HG03342 (cell line): ENCODE measurements around the gene RHOF.

ENCODE experiments used
- ATAC-seq: cut with Tn5 transposase; IDR thresholded peaks from one replicate; pipeline ENCODE4 v1.9.1; 2021; ENCODE audit warnings: mild to moderate bottlenecking, moderate library complexity; ENCODE audit not compliant: unreplicated experiment

The RHOF gene

GRCh38 chr12:121819212-121819949, 25.9 kb upstream of the RHOF start:
- ATAC-seq = no peak

DNA sequence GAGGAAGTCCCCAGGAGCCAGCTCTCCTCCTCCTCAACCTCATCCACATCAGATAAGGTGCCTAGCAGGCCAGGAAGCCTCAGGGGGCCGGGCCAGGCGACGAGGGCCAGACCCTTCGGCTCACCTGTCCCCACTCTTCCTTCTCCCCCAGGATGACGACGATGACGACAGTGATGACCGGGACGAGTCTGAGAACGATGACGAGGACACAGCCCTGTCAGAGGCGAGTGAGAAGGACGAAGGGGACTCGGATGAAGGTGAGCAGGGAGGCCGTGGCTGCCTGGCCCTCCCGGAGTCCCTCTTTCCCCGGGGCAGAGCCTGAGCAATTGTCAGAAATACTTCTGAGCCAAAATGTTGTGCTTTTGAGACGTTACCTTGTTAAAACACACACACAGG, 24.2 kb upstream of the RHOF start:
- ATAC-seq = no peak

DNA sequence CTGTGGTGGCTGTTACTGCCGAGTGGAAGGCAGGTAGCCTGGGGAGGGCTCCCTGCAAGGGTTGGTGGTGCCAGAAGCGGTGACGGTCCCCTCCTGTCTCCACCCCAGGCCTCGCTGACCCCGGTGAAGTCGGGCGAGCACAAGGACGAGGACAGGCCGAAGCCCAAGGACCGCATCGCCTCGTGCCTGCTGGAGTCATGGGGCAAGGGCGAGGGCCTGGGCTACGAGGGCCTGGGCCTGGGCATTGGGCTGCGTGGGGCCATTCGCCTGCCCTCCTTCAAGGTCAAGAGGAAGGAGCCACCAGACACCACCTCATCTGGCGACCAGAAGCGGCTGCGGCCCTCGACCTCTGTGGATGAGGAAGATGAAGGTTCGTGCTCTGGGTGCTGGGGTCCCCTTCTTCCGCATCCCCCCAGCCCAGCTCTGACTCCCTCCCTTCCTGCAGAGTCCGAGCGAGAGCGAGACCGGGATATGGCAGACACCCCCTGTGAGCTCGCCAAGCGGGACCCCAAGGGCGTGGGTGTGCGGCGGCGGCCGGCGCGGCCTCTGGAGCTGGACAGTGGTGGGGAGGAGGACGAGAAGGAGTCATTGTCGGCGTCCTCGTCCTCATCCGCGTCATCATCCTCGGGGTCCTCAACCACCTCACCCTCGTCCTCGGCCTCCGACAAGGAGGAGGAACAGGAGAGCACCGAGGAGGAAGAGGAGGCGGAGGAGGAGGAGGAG, 23.6 kb upstream of the RHOF start:
- ATAC-seq = no peak

DNA sequence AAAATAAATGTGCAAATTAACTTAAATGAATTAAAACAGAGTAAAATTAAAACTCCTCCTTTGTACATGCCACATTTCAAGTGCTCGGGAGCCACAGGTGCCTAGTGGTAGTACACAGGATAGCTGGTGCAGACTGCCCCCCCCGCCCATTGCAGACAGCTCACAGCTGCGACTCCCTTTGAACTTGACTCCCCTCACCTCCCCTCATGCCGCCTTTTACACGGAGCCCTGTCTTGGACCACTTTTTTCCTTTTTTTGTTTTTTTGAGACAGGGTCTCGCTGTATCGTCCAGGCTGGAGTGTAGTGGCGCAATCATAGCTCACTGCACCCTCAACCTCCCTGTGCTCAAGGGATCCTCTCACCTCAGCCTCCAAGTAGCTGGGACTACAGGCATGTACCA, 21.8 kb upstream of the RHOF start:
- ATAC-seq = no peak

GRCh38 chr12:121814429-121815119, 21.1 kb upstream of the RHOF start:
- no peak for ATAC-seq

DNA sequence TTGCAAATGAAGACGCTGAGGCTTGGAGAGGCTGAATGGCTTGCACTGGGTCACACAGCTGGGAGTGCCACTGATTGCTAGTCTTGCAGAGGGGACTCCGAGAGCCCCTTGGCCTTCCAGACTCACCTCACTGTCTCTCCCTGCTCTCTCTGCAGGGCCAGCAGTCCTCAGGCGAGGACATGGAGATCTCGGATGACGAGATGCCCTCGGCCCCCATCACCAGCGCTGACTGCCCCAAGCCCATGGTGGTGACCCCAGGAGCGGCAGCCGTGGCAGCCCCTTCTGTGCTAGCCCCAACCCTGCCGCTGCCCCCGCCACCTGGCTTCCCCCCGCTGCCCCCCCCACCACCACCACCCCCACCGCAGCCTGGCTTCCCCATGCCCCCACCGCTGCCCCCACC, 20.5 kb upstream of the RHOF start:
- ATAC-seq = no peak

DNA sequence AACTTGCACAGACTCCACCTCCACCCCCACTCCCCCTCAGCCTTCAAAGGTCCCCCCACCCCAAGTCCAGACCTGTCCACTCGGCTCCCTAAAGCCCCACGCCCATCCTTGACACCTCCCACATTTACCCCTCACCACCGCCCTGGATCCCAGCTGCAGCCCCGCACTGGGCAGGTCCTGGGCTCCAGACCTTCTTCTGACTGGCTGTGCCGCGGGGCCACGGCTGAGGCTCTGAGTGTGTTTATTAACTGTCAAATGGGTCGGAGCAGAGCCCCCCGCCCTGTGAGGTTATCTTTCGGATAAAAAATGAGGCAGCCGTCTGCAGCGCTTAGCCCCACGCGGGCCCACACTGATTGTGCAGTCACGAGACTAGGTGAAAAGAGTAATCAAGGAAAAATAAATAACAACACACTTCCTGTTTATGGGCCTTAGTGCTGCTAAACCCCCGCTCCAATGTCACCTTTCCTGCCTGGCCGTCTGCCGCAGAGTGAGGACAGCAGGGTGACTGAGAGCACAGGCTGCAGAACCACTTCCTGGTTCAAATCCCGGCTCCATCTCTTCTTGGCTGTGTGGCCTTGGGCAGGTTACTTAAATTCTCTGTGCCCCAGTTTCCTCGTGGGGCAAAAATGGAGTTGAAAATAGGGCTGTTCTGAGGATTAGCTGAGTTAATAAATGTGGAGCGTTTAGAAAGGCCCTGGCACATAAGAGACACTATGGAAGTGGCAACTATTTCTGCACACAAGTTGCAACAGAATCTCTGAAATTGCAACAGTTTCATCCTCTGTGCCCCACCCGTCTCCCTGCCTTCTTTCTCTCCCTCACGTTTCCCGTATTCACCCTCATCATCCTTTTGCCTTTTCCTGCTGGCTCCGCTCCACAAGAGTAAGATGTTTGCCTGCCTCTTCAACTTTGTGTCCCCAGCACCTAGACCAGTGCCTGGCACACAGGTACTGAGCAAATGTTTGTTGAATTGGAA, 19.7 kb upstream of the RHOF start:
- no peak for ATAC-seq

GRCh38 chr12:121812320-121812871, 18.9 kb upstream of the RHOF start:
- ATAC-seq = no peak

GRCh38 chr12:121811434-121812319, 18.2 kb upstream of the RHOF start:
- ATAC-seq = no peak

- no peak for ATAC-seq
Measured at GRCh38 chr12:121810833-121811433, 17.4 kb upstream of the RHOF start.

- ATAC-seq = no peak
Measured at GRCh38 chr12:121810234-121810817, 16.8 kb upstream of the RHOF start.

- no peak for ATAC-seq
Measured at GRCh38 chr12:121809712-121810116, 16.2 kb upstream of the RHOF start.

- no peak for ATAC-seq
Measured at GRCh38 chr12:121808623-121809022, 15.1 kb upstream of the RHOF start.

GRCh38 chr12:121807642-121808347, 14.3 kb upstream of the RHOF start:
- no peak for ATAC-seq

GRCh38 chr12:121806546-121807423, 13.3 kb upstream of the RHOF start:
- ATAC-seq = no peak

GRCh38 chr12:121806009-121806545, 12.6 kb upstream of the RHOF start:
- ATAC-seq = no peak
